Activated CD4-positive, alpha-beta T cell treated with anti-CD3 and anti-CD28 coated beads, Interleukin-2, amount 50 U/mL, for 1 hour (primary cell): Measurements from ENCODE around the gene PRRT3.
"Not testable (repeated sequence)": the region's sequence is repeated elsewhere in the genome, so short reads cannot be mapped to it uniquely, and the experiment has no call there.

ENCODE experiments used
- DNase-seq: peaks from one replicate; pipeline ENCODE4 v3.0.0-alpha.2; 2020

PRRT3 gene

DNA sequence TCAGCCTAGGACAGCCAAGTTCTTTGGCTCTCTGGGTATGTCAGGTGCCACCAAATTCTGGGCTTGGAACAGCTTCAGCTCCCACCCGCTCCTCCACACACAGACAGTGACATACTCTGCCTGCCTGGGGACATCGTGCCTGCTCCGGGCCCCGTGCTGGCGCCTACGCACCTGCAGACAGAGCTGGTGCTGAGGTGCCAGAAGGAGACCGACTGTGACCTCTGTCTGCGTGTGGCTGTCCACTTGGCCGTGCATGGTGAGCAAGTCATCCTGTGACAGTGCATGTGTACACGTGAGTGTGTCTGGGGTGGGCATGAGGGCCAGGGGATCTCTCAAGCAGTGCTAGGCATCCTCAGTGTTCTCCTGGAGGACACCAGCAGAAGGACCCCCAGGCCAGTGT, 34.4 kb downstream of the PRRT3 start:
- DNase-seq: no peak

DNA sequence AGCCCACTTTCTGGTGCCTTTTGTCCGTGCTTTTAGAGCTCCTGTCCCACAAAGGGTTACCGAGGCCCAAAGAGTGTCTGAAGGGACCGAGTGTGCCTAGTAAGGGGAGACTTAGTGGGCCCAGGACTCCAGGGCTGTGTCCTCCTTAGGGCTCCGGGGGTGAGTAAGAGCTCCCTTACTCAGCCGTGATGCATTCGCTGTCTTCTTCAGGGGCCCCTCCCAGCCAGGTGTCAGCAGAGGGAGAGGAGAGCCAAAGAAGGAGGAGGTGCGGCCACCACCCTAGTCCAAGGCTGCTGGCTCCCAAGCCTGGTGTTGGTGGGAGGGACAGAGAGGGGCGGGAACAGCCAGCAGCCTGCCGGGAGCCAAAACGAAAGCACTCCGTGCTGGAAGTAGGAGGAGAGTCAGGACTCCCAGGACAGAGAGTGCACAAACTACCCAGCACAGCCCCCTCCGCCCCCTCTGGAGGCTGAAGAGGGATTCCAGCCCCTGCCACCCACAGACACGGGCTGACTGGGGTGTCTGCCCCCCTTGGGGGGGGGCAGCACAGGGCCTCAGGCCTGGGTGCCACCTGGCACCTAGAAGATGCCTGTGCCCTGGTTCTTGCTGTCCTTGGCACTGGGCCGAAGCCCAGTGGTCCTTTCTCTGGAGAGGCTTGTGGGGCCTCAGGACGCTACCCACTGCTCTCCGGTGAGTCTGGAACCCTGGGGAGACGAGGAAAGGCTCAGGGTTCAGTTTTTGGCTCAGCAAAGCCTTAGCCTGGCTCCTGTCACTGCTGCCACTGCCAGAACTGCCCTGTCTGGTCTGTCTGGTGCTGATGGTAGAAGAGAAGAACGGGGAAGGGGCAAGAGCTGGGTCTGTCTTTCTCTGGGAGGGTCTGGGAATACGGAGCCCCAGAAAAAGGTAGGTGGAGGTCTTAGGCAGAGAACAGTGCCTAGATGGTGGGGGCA, 35.2 kb downstream of the PRRT3 start, which contains the start of gene IL17RC:
TSS of gene IL17RC (plus strand) at position 365 of the 947 bp plus-strand sequence. CDS start at position 583, 218 bp downstream.
- no peak for DNase-seq

DNA sequence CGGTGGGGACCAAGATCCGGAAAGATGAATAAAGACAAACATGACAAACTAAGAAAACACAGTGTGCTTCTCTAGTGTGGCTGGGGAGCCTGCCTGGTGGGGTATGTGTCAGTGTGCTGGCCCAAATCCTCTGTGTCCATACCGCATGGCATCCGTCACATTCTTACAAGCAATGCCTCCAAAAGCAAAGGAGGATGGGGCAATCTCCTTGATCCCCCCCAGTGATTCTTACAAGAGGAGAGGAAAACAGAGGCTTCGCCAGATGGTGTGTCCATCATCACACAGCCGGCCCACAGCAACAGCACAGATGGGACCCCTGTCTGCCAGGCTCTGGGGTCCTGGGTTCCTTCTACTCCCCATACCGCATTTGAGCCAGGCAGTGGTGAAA, 35.9 kb downstream of the PRRT3 start:
- no peak for DNase-seq

DNA sequence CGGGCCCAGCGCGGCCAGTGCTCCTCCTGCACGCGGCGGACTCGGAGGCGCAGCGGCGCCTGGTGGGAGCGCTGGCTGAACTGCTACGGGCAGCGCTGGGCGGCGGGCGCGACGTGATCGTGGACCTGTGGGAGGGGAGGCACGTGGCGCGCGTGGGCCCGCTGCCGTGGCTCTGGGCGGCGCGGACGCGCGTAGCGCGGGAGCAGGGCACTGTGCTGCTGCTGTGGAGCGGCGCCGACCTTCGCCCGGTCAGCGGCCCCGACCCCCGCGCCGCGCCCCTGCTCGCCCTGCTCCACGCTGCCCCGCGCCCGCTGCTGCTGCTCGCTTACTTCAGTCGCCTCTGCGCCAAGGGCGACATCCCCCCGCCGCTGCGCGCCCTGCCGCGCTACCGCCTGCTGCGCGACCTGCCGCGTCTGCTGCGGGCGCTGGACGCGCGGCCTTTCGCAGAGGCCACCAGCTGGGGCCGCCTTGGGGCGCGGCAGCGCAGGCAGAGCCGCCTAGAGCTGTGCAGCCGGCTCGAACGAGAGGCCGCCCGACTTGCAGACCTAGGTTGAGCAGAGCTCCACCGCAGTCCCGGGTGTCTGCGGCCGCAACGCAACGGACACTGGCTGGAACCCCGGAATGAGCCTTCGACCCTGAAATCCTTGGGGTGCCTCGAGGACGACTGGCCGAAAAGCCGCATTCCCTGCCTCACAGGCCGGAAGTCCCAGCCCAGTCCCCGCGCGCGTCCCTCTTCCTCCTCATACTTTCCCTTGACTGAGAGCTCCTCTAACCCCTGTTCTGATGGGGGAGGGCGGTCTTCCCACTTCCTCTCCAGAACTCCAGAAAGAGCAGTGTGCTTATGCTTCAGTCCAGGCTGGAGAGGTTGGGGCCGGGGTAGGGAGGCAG, 36.7 kb downstream of the PRRT3 start:
- DNase-seq: no peak

DNA sequence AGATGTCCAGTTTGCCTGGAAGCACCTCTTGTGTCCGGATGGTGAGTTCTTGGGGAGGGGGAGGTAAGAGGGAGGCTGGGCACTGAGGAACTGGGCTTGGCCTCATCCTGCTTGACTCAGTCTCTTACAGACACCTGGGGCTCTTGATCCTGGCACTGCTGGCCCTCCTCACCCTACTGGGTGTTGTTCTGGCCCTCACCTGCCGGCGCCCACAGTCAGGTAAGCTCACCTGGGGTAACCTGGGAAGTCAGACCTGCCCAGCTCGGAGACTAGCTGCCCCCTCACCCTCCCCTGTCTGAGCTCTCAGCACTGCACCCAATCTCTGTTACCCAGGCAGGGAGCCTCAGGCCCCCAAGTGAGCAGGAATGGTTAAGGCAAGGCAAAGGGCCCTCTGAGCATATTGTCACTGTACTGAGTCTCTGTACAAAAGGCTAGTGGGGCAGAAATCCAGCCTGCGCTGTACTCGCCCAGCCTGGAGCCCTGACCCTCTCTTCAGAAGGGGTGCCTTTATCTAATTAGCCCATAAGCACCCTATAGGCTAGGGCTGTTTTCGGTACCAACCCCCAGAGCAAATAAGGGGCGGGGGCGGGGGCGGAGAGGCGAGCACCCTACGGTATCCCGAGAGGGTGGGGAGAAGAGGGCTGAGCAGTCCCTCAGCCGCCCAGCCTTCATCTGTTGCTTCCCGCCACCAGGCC, 37.5 kb downstream of the PRRT3 start:
- DNase-seq: peak; percentile 20

DNA sequence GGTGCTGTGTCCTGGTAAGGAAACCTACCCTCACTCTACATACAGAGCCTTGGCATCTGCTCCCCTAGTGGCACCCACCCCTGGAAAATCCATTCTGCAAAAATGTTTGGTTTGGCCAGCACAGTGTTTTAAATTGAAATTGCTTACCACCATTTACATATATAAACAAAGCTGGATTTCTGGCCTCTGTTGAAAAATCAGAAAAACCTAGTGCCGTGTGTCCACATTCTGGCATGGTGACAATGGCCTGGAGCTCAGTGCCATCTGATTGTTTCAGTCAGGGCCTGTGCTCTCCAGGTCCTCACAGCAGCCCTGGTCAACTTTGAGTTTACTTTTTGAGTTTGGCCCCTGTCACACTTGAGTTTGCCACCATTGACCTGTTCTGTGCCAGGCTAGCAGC, 38.2 kb downstream of the PRRT3 start:
- no peak for DNase-seq

DNA sequence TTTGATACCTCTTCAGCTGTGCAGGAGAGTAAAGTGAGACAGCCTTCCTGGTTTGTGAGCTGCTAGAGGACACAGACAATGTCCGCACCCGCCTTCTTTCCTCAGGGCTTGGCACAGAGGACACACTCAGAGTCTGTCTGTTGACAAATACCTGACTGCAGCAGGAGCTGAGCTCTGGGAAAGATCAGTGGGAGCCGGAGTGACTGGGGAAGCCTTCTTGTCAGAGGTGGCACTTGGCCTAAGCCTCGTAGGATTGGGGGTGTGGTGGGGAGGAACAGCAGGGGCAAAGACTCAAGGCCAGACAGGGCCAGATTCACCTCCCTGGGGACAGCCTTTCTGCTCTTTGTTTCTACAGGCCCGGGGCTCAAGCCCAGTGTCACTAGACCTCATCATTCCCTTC, 38.6 kb downstream of the PRRT3 start:
- DNase-seq: no peak

DNA sequence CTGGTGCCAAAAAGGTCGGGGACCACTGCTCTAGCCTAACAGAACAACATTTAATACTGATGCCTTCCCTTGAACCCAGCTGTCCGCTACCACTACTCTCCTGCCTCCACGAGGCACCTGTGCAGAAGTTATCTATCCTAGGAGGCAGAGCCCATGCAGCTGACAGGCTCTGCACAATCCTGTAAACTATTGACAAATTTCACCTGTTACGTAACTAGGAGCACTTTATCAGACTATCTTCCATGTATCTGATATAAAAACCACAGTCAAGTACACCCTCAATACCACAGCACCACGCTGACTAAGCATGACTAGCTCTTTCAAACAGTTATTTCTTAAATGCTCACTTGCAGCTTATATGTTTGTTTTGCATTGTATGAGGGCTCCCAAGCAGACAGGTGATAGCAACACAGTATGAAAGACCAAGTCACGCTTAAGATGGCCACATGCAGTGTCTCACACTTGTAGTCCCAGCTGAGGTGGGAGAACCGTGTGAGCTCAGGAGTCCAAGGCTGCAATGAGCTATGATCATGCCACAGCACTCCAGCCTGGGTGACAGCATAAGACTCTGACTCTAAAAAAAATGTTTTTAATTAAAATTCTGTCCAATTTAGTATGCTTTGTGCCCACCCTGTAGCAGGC, 39.8 kb downstream of the PRRT3 start:
- DNase-seq: no peak

DNA sequence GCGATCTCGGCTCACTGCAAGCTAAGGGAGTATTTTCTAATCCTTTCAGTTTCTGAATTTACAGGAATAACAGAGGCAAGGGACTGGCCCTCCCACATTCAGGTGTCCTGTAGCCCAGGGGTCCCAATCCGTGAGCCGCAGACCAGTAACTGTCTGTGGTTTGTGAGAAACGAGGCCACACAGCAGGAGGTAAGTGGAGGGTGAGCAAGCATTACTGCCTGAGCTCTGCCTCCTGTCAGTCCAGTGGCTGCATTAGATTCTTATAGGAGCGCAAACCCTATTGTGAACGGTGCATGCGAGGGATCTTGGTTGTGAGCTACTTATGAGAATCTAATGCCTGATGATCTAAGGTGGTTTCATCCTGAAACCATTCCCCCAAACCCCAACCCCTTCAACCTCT, 40.3 kb downstream of the PRRT3 start:
- no peak for DNase-seq

DNA sequence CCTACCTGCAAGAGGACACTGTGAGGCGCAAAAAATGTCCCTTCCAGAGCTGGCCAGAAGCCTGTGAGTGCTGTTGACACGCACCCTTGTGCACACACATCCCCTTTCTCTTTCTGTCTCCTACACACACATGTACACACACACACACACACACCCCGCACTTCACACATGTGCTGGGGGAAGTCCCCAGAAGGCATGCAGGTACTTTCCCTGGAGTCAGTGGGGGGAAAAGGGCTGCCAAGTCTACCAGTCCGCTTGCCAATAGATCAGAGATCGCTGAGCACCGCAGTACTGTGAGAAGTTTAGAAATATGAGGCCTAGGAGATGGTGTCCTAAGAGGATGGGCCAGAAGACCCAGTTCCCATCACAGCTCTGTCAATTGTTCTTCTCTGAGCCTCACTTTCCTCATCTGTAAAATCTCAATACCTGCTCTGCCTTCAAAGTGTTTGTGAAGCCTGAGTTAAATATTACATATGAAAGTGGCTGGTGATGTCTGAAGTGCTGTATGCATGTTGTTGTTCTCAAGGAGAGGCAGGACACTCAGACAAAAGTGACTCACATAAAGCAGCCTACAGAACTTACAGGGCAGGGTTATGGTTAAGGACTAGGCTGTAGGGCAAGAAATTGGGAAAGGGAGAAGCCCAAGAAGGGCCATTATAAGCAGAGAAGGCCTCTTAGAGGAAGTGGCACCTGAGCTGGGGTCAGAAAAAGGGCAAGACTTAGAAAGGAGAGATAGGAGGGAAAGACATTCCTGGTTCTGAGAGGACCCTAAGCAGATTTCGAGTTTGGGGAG, 42.8 kb downstream of the PRRT3 start:
- DNase-seq: no peak

DNA sequence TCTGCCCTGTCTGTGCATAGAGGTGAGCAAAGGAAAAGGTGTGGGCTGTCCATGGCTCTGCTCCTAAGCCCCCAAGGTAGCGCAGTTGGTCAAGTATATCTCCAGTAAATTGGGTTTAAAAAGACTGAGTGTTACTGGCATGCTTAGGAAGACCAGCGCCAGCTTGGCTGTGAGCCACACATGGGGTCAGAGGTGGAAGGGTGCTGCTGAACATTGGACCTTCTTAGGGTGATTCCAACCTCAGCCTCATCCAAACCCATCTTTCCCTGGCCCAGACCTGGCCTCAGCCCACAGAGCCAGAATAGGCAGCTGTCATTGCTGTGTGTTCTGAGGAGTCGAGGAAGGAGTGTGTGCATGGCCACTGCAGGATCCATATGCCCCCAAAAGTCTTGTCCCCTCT, 43.9 kb downstream of the PRRT3 start:
- no peak for DNase-seq

DNA sequence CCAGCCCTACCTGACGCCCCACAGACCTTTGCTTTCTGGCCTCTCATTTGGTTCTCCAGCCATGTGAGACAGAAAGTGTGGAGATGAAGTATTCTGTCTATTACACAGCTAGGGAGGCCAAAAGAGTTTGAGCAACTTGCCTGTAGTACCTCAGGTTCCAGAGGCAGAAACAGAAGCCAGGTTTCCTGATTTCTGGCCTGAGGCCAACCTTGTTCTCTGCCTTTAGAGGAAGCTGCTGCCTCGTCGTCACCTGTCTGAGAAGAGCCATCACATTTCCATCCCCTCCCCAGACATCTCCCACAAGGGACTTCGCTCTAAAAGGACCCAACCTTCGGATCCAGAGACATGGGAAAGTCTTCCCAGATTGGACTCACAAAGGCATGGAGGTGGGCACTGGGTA, 45.7 kb downstream of the PRRT3 start:
- no peak for DNase-seq

DNA sequence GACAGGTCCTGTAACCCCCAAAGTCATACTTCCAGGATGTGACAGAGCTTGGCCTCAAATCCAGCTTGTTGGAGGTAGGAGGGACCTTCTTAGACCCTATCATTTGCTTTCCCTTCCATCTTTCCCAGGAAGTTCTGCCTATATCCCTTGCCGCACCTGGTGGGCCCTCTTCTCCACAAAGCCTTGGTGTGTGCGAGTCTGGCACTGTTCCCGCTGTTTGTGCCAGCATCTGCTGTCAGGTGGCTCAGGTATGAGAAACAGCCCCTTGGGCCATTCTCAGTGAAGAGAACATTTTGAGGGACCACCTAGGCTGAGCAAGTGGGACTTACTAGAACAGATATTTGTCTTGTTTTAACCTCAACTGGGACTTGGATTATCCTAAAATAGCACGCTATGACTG, 48.3 kb downstream of the PRRT3 start:
- no peak for DNase-seq

DNA sequence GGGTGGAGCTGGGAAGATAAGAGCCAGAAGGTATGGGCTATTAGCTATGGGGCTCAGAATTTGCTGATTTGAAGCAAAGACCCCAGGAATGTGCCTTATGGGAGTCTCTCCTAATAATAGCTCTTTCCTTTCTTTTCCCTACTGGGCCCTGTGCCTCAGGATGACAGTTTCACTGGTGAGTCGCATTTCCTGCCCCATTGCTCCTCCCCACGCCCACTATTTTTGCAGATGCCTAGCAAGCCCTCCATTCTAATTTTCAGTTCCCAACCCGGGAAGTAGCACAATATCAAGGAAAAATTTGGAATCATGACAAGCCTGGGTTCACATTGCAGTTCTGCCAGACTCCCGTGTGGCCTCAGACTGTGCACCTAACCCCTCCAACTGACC, 49.0 kb downstream of the PRRT3 start:
- DNase-seq: no peak

DNA sequence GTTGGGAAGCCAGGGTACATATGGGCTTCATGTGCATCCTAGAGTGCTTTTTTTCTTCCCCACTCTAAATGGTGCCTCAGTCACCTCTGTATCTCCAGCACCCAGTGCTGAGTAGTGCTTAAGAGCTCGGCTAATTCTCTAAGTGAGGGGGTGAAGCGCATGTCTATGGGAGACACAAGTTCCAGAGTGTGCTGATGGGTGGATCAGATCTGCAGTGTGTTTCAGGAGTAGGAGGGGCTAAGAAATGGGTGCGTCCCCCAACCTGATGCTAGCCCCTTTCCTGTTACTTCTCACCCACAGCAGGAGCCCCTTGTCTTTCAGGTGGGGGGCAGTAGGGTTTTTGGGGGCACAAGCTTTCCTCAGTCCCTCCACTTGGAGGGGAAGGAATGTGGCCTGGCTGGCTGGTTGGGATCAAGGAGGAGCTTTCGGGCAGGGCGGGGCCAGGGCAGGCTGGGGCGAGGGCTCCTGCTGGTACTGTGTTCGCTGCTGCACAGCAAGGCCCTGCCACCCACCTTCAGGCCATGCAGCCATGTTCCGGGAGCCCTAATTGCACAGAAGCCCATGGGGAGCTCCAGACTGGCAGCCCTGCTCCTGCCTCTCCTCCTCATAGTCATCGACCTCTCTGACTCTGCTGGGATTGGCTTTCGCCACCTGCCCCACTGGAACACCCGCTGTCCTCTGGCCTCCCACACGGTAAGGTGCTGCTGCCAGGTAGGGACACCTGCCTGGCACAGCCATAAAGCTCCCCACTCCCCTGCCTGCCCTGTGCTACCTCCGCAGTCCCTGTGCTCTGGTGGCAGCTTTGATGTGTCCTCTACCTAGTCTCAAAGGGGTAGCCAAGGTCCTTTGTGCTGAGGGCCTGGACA, 49.6 kb downstream of the PRRT3 start, which contains the start of gene IL17RE:
TSS of gene IL17RE (plus strand) at position 477 of the 866 bp plus-strand sequence. CDS start at position 562, 85 bp downstream.
- DNase-seq: no peak

DNA sequence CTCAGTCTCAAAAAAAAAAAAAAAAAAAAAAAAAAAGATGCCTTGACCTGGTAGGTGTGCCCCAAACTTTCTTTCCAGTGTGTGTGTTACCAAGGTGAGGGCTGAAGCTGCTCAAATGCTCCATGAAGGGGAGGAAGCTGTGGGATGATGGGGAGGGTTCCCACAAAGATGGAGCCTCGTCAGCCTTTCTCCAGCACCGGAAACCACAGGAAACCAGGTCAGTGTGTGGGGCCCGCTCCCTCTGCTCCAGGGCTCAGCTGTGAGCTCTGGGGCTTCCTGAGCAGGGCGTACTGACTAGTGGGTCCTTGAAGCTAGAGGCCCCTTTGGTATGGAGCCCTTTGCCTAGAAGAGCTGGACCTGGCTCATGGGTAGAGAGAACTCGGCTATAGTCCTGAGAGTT, 50.2 kb downstream of the PRRT3 start:
- peak; percentile 22 for DNase-seq

DNA sequence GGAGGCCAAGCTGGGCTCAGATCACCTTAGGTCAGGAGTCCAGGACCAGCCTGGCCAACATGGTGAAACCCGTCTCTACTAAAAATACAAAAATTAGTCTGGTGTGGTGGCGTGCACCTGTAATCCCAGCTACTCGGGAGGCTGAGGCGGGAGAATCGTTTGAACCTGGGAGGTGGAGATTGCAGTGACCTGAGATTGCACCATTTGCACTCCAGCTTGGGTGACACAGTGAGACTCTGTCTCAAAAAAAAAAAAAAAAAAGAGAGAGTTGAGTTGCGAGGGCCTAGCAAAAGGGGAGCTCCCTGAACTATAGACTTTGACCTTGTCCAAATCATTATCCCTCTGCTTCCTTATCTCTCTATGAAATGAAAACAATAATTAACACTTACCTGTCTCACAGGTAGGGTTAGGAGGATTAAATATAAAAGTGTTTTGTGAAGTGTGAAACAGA, 51.2 kb downstream of the PRRT3 start:
- not testable (repeated sequence) for DNase-seq

DNA sequence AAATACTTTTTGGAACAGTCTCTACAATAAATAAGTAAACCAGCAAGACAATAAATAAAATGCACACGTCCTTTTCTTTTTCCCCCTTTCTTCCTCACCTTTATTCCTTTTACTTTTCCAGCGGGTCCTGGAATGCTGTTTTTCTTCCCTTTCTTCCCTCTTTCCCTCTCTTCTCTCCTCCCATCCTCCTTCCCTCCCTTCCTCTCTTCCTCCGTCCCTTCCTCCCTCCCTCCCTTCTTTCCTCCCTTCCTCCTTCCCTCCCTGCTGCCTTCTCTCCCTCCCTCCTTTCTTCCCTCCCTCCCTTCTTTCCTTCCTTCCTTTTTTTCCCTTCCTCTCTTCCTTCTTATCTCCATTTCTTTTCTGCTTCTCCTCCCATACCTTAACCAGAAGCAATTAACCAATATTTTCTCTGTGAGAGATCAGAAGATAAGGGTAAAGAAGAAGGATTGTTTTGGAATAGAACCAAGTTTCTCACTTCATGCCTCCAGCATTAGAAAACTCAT, 52.9 kb downstream of the PRRT3 start:
- no peak for DNase-seq

DNA sequence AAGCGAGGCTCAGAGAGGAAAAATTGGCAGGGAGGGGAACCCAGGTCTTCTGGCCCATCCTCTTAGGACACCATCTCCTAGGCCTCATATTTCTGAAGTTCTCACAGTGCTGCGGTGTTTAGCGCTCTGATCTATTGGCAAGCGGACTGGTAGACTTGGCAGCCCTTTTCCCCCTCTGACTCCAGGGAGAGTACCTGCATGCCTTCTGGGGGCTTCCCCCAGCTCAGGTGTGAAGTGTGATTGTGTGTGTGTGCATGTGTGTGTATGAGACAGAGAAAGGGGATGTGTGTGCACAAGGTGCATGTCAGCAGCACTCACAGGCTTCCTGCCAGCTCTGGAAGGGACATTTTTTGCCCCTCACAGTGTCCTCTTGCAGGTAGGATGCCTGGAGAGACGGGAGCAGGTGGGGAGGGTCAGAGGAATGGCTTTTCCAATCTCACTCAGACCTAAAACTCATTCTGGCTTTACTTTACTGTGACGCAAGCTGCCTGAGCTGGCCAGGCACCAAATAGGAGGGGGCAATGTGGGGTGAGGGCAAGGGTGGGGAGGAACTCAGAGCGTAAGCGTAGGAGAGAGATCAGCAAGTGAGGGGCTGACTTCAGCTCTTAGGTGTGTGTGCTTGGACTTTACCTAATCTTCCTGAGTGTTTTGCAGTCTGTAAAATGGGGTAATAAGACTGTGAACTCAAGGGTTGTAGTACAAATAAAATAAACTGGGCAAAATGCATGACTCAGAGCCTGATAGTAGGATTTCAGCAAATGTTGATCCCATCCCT, 53.6 kb downstream of the PRRT3 start:
- DNase-seq: no peak
